Ovary (tissue), 9 donors: ENCODE measurements around the gene NDUFA12. TPM values are rescaled to one million over a fixed set of nuclear protein-coding genes. Genes with fewer than 3 reads are reported as not detected.

Experiments used
- DNase-seq, 5 donors: peaks; one replicate each; pipeline ENCODE4 v3.0.0-alpha.2; 2019 to 2020
- H3K27ac ChIP-seq, 2 donors: fragments of 200-600 bp; one replicate each; pipeline versions ENCODE4 v1.5.1 to v1.8.0; 2019 to 2022
- H3K27me3 ChIP-seq: fragments of 200-600 bp; one replicate; pipeline ENCODE4 v1.8.0; 2022
- H3K36me3 ChIP-seq: fragments of 200-600 bp; sonication (generic); one replicate; pipeline ENCODE4 v1.5.1; 2019
- H3K4me1 ChIP-seq: one replicate; pipeline ENCODE4 v1.8.1; 2013; ENCODE audit warnings: mild to moderate bottlenecking, moderate library complexity; ENCODE audit not compliant: insufficient read depth
- H3K4me3 ChIP-seq: fragments of 200-600 bp; sonication (generic); one replicate; pipeline ENCODE4 v1.5.1; 2017
- H3K9me3 ChIP-seq, 2 donors: fragments of 200-600 bp in 1 of 2; sonication (generic) in 1 of 2; one replicate each; pipeline versions ENCODE4 v1.5.1 to v1.8.1; 2013 to 2019; ENCODE audit warnings: mild to moderate bottlenecking in 1 of 2, moderate library complexity in 1 of 2
- CTCF ChIP-seq, 3 donors: fragments of 450-650 bp in 2 of 3; fragments of 200-600 bp in 1 of 3; IDR thresholded peaks; one replicate each; pipeline versions ENCODE4 v1.5.1 to v1.8.0; 2016 to 2022; ENCODE audit warnings: antibody characterized with exemption in 3 of 3, mild to moderate bottlenecking in 1 of 3
- EP300 ChIP-seq: sonication (generic); formaldehyde crosslinking; IDR thresholded peaks from one replicate; pipeline ENCODE4 v1.6.1; 2017; ENCODE audit warnings: antibody characterized with exemption
- POLR2A ChIP-seq: fragments of 450-650 bp; IDR thresholded peaks from one replicate; pipeline ENCODE4 v1.6.1; 2017; ENCODE audit warnings: antibody characterized with exemption, mild to moderate bottlenecking, moderate library complexity
- WGBS, 3 donors: extraction: QIAGEN DNeasy Blood & Tissue Kit in 1 of 3; methylation state at CpG; one replicate each; pipeline versions ENCODE4 v1.1.5 to v1.1.7; 2013 to 2017; 5-methylcytosine and 5-hydroxymethylcytosine counted together
- intact Hi-C, 4 donors: fragments of 100-400 bp; cut with DNase I; formaldehyde crosslinking; loops; one replicate each; pipeline versions ENCODE4 v1.11.0 to v1.15.1; 2022 to 2023
- polyA plus RNA-seq, 2 donors: library from polyadenylated mRNA; stranded (reverse); fragments of 200-250 nt in 1 of 2; fragments of 350-450 nt in 1 of 2; fragmentation: Illumina TruSeq in 1 of 2; extraction: RNeasy Lipid Tissue Mini Kit (QIAGEN cat#74804) in 1 of 2; gene quantifications; one replicate each; pipeline ENCODE4 v1.2.3, GENCODE V29; 2013 to 2014
- total RNA-seq, 7 donors: library from RNA; depleted of rRNA in 2 of 7; stranded (reverse); fragments of >200 nt in 2 of 7; fragmentation: NEBNext Ultra II Directional in 3 of 7; extraction: Animal tissue kit (Norgen Biotek cat#: 25700) in 3 of 7; gene quantifications; one replicate each; pipeline versions ENCODE4 v1.1.0 to v1.2.4, GENCODE V29; 2016 to 2023
- donor health status: DM: no; HTN: no; CAD: no; lungs with moderate emphysema.
- donor health status: DM: no; HTN: no; CAD: no.
- donor health status: Bipolar disorder and iron deficiency.
- donor health status: DM: yes; HTN: yes; CAD: no.
- donor health status: DM: no; HTN: no; CAD: no.
- donor health status: DM: yes; HTN: yes; CAD: no.

The NDUFA12 gene
- total and polyA plus RNA-seq, 9 donors = 51.1 to 151 (median 60.2) TPM

- no peak for DNase-seq
- intact Hi-C loops = no loop called here
- Histone ChIP-seq H3K27me3 (no peaks in the 10 kb centered on the region), H3K36me3 (no peaks in the 10 kb centered on the region), H3K4me3 (no peak overlapping the region), H3K9me3 (no peaks in the 10 kb centered on the region), H3K27ac (no peak overlapping the region), H3K4me1 (no peaks in the 10 kb centered on the region)
- 15 to 26% (median 26%) methylated on average over 4 of the region's 4 CpGs for WGBS, 3 donors
- TF ChIP-seq EP300 = no peak
Measured at GRCh38 chr12:94980577-94980976, 22.9 kb downstream of the NDUFA12 start.

- no peaks in the 10 kb centered on the region for H3K9me3 ChIP-seq
- no peaks in the 10 kb centered on the region for H3K36me3 ChIP-seq
- H3K27ac ChIP-seq = no peak overlapping the region
- no peak for TF ChIP-seq POLR2A
- no peak for TF ChIP-seq CTCF (IDR thresholded peaks at IDR 0.05)
- TF ChIP-seq EP300 = no peak
- intact Hi-C loops = no loop called here
- no peak for DNase-seq
- no peaks in the 10 kb centered on the region for H3K4me1 ChIP-seq
- H3K27me3 ChIP-seq = no peaks in the 10 kb centered on the region
- WGBS, 3 donors = 93 to 96% (median 95%) methylated on average over 4 of the region's 4 CpGs
- no peak overlapping the region for H3K4me3 ChIP-seq
Measured at GRCh38 chr12:94979941-94980340, 23.6 kb downstream of the NDUFA12 start.

- DNase-seq = no peak
- Histone ChIP-seq H3K27ac (no peak overlapping the region), H3K4me3 (no peak overlapping the region), H3K27me3 (no peaks in the 10 kb centered on the region), H3K4me1 (peaks cover 3% of the 10 kb centered on the region), H3K36me3 (no peaks in the 10 kb centered on the region), H3K9me3 (no peaks in the 10 kb centered on the region)
- no peak for TF ChIP-seq EP300
- TF ChIP-seq POLR2A = no peak
- TF ChIP-seq CTCF (IDR thresholded peaks at IDR 0.05) = no peak
- WGBS, 3 donors = 93 to 96% (median 96%) methylated on average over 4 of the region's 4 CpGs
- intact Hi-C loops = no loop called here
Measured at GRCh38 chr12:94977766-94978468, 25.6 kb downstream of the NDUFA12 start.

GRCh38 chr12:94973221-94973620, 30.3 kb downstream of the NDUFA12 start:
- 14 to 49% (median 37%) methylated on average over 5 of the region's 5 CpGs for WGBS, 3 donors
- H3K4me3 ChIP-seq = no peak overlapping the region
- peaks cover 3% of the 10 kb centered on the region for H3K4me1 ChIP-seq
- H3K36me3 ChIP-seq = no peaks in the 10 kb centered on the region
- DNase-seq = no peak
- intact Hi-C loops = no loop called here
- H3K27me3 ChIP-seq = no peaks in the 10 kb centered on the region
- H3K27ac ChIP-seq = no peak overlapping the region
- no peak for TF ChIP-seq POLR2A
- no peak for TF ChIP-seq CTCF (IDR thresholded peaks at IDR 0.05)
- no peak for TF ChIP-seq EP300
- H3K9me3 ChIP-seq = no peaks in the 10 kb centered on the region

- H3K9me3 ChIP-seq = no peaks in the 10 kb centered on the region
- TF ChIP-seq CTCF (IDR thresholded peaks at IDR 0.05) (no peak), POLR2A (no peak), EP300 (no peak)
- H3K27me3 ChIP-seq = no peaks in the 10 kb centered on the region
- no peaks in the 10 kb centered on the region for H3K36me3 ChIP-seq
- WGBS, 3 donors = 68 to 89% (median 77%) methylated on average over 2 of the region's 2 CpGs
- H3K4me1 ChIP-seq = peaks cover 3% of the 10 kb centered on the region
- DNase-seq = no peak
- no peak overlapping the region for H3K4me3 ChIP-seq
- no peak overlapping the region for H3K27ac ChIP-seq
- intact Hi-C loops = no loop called here
Measured at GRCh38 chr12:94972795-94973194, 30.7 kb downstream of the NDUFA12 start.
